OCI-LY1 (cell line): ENCODE results near the gene ASCL2.

Experiments
- H2AFZ ChIP-seq: fragments of 200-600 bp; sonication (generic), shearing (Covaris generic); 2 replicates; pipeline ENCODE4 v1.6.0; 2014; ENCODE audit warnings: antibody characterized with exemption, mild to moderate bottlenecking, low read length
- H3F3A ChIP-seq: fragments of 200-600 bp; sonication (generic), shearing (Covaris generic); 2 replicates; pipeline ENCODE4 v1.6.0; 2014; ENCODE audit warnings: mild to moderate bottlenecking, antibody characterized with exemption, low read length, moderate library complexity; ENCODE audit not compliant: insufficient read depth
- H3K27ac ChIP-seq: fragments of 200-600 bp; sonication (generic); 2 replicates; pipeline ENCODE4 v1.5.1; 2014; ENCODE audit warnings: low read length, mixed run types, mild to moderate bottlenecking, low read depth; ENCODE audit not compliant: poor library complexity, severe bottlenecking
- H3K27me3 ChIP-seq: fragments of 200-600 bp; sonication (generic); 2 replicates; pipeline ENCODE4 v1.6.0; 2014; ENCODE audit warnings: antibody characterized with exemption, mild to moderate bottlenecking, low read length, moderate library complexity; ENCODE audit not compliant: insufficient read depth
- H3K36me3 ChIP-seq: fragments of 200-600 bp; sonication (generic); 2 replicates; pipeline ENCODE4 v1.6.1; 2014; ENCODE audit warnings: mild to moderate bottlenecking, antibody characterized with exemption, low read length, moderate library complexity, mixed read lengths; ENCODE audit not compliant: insufficient read depth
- H3K4me1 ChIP-seq: fragments of 200-600 bp; sonication (generic); 2 replicates; pipeline ENCODE4 v1.5.1; 2014; ENCODE audit warnings: mild to moderate bottlenecking, low read length, moderate library complexity; ENCODE audit not compliant: insufficient read depth, severe bottlenecking
- H3K4me2 ChIP-seq: fragments of 200-600 bp; sonication (generic), shearing (Covaris generic); 2 replicates; pipeline ENCODE4 v1.6.1; 2014; ENCODE audit warnings: low read length
- H3K4me3 ChIP-seq: fragments of 200-600 bp; sonication (generic); 2 replicates; pipeline ENCODE4 v1.5.1; 2014; ENCODE audit warnings: low read length, low read depth, mild to moderate bottlenecking, mixed read lengths; ENCODE audit not compliant: poor library complexity, severe bottlenecking
- H3K79me2 ChIP-seq: fragments of 200-600 bp; shearing (Covaris generic); 2 replicates; pipeline ENCODE4 v1.6.1; 2016; ENCODE audit warnings: mixed run types, low read length, mixed read lengths; ENCODE audit not compliant: insufficient read depth
- H3K9ac ChIP-seq: fragments of 200-600 bp; sonication (generic), shearing (Covaris generic); 2 replicates; pipeline ENCODE4 v1.6.1; 2014; ENCODE audit warnings: mild to moderate bottlenecking, low read length, mixed read lengths
- H3K9me2 ChIP-seq: fragments of 200-600 bp; sonication (generic), shearing (Covaris generic); 2 replicates; pipeline ENCODE4 v1.6.1; 2014; ENCODE audit warnings: low read depth, mild to moderate bottlenecking, low read length, mixed read lengths
- H3K9me3 ChIP-seq: fragments of 200-600 bp; shearing (Covaris generic); 2 replicates; pipeline ENCODE4 v1.6.1; 2014; ENCODE audit warnings: low read length, mixed read lengths
- H4K20me1 ChIP-seq: fragments of 200-600 bp; sonication (generic), shearing (Covaris generic); 2 replicates; pipeline ENCODE4 v1.6.0; 2016; ENCODE audit warnings: mild to moderate bottlenecking, low read length; ENCODE audit not compliant: insufficient read depth
- EZH2 ChIP-seq: fragments of 200-600 bp; sonication (generic), shearing (Covaris generic); IDR thresholded peaks from 2 replicates; pipeline ENCODE4 v1.8.0; 2017; ENCODE audit warnings: borderline replicate concordance, mixed run types, mild to moderate bottlenecking, antibody characterized with exemption, low read length, moderate library complexity, mixed read lengths
- TF ChIP-seq, protein P1 (sequence below): fragments of 200-600 bp; sonication (generic), shearing (Covaris generic); IDR thresholded peaks from 2 replicates; pipeline ENCODE4 v1.5.1; 2017; ENCODE audit warnings: mild to moderate bottlenecking, antibody characterized with exemption, low read length, moderate library complexity, mixed read lengths

ASCL2 gene

DNA sequence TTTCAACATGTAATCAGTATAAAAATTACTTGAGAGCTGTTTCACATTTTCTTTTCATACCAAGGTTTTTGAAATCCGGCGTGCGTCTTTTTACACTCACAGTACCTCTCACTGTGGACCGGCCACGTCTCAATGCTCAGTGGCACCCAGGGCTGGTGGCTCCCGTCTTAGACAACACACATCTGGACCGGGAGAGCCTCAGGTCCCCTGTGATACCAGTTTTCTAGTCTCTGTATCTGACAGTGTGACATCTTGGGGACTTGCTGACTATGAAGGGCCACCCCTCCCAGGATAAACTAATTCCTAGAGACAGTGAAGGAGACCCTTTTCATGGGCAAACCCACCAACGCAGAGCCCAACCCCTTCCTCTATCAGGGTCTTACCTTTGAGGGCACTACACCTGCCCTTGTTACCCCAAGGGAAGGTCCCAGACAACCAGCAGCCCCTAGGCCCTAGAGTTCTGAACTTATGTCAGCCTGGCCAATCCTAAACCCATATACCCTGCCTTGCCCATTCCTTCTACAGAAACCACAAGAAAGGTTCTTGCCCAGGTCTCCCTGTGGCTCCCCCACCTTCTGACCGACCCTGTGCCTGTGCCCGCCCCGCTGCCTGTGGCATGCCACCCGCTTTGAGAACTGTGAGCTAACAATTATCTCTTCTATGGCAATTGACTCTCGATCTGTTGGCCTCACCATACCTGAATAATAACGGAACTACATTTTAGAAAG, 6.1 kb upstream of the ASCL2 start:
- no peaks in the 10 kb centered on the region for H3K4me1 ChIP-seq
- H3K79me2 ChIP-seq, result no peaks in the 10 kb centered on the region
- no peak overlapping the region; the same call in 1 of the 2 replicates for H3K4me2 ChIP-seq
- H3K9ac ChIP-seq, result no peak overlapping the region
- no peaks in the 10 kb centered on the region for H3F3A ChIP-seq
- no peak overlapping the region for H2AFZ ChIP-seq
- H3K27ac ChIP-seq, result no peak overlapping the region
- TF ChIP-seq, protein P1, sequence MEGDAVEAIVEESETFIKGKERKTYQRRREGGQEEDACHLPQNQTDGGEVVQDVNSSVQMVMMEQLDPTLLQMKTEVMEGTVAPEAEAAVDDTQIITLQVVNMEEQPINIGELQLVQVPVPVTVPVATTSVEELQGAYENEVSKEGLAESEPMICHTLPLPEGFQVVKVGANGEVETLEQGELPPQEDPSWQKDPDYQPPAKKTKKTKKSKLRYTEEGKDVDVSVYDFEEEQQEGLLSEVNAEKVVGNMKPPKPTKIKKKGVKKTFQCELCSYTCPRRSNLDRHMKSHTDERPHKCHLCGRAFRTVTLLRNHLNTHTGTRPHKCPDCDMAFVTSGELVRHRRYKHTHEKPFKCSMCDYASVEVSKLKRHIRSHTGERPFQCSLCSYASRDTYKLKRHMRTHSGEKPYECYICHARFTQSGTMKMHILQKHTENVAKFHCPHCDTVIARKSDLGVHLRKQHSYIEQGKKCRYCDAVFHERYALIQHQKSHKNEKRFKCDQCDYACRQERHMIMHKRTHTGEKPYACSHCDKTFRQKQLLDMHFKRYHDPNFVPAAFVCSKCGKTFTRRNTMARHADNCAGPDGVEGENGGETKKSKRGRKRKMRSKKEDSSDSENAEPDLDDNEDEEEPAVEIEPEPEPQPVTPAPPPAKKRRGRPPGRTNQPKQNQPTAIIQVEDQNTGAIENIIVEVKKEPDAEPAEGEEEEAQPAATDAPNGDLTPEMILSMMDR, result no peak
- TF ChIP-seq EZH2, result no peak
- peaks cover 4% of the 10 kb centered on the region; the same call in 1 of the 2 replicates for H3K27me3 ChIP-seq
- no peaks in the 10 kb centered on the region for H3K9me2 ChIP-seq
- H4K20me1 ChIP-seq, result no peaks in the 10 kb centered on the region
- no peaks in the 10 kb centered on the region for H3K9me3 ChIP-seq
- no peaks in the 10 kb centered on the region for H3K36me3 ChIP-seq
- no peak overlapping the region for H3K4me3 ChIP-seq

DNA sequence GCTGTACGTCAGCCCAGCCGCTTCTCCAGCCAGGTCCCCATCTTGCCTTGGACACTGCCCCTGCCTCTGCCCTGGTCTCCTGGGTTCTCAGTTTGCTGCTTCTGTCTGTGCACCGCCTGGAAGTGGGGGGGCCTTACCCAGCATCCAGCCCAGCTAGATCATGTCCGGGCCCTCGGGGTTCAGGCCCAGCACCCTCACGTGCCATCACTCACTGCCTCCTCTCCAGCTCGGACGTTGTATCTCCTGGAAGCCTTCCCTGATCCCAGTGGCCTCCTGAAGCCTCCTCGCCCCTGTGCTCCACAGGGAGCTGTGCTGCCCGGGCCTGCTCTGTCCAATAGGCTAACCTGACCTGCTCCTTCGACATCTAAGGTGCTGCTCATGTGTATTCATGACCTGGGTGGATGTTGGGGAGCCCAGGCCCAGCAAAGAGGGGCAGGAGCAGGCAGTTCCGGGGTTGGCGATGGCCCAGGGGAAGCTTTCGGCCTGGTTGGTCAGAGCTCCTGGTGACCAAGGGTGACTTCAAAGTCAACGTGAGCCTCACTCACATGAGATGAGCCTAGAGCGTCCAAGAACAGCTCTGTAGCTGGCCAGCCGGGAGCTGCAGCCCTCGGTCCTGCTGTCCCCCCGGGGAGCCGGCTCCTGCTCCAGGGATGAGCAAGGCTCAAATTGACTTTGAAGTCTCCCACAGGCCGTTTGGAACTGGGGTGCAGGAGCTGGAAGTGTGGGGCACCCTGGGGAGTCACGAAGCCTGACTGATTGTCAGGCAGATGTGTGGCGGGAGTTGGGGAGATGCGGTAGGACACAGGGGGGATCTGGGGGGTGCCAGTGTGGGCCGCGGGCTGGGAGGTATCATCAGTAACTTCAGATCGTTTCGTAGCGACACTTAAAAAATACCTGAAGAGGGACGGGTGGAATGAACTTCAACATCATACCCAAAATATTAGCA, 5.2 kb upstream of the ASCL2 start:
- TF ChIP-seq, protein P1, result no peak
- TF ChIP-seq EZH2, result no peak
- no peaks in the 10 kb centered on the region for H3K36me3 ChIP-seq
- no peak overlapping the region for H3K9ac ChIP-seq
- H4K20me1 ChIP-seq, result no peaks in the 10 kb centered on the region
- H3K9me3 ChIP-seq, result no peaks in the 10 kb centered on the region
- H3K27ac ChIP-seq, result no peak overlapping the region
- no peak overlapping the region for H3K4me2 ChIP-seq
- no peak overlapping the region for H2AFZ ChIP-seq
- peaks cover 4% of the 10 kb centered on the region; the same call in 1 of the 2 replicates for H3K27me3 ChIP-seq
- no peak overlapping the region for H3K4me3 ChIP-seq
- H3K79me2 ChIP-seq, result no peaks in the 10 kb centered on the region
- H3K4me1 ChIP-seq, result no peaks in the 10 kb centered on the region
- H3K9me2 ChIP-seq, result no peaks in the 10 kb centered on the region
- no peaks in the 10 kb centered on the region for H3F3A ChIP-seq

DNA sequence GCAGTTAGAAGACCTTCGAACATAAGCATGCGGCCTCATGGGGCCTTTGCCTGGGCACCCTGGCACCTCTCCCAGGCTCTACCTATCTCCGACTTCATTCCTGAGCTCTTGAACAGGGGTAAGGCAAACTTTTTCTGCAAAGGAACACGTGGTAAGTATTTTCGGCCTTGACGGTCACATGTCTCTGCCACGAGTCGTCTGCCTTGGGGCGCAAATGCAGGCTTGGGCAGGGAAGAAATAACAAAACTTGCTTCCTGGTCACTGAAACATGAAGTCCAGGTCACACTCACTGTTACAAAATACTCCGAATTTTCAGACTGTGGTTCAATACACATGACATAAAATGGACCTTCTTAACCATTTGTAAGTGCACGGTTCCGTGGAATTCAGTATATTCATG, 3.4 kb upstream of the ASCL2 start:
- Histone ChIP-seq H3K9ac (no peak overlapping the region), H4K20me1 (no peaks in the 10 kb centered on the region), H3F3A (no peaks in the 10 kb centered on the region), H3K36me3 (no peaks in the 10 kb centered on the region), H3K9me3 (no peaks in the 10 kb centered on the region), H2AFZ (no peak overlapping the region), H3K4me2 (no peak overlapping the region), H3K4me3 (no peak overlapping the region), H3K79me2 (no peaks in the 10 kb centered on the region), H3K9me2 (no peaks in the 10 kb centered on the region), H3K27ac (no peak overlapping the region), H3K4me1 (no peaks in the 10 kb centered on the region), H3K27me3 (0 out of 2 replicates have a peak, but pooled peaks cover 4% of the 10 kb centered on the region)
- TF ChIP-seq, protein P1, result no peak
